Sigmoid colon (tissue), 4 donors: Measurements from ENCODE around the gene CALML3.
A peak's percentile ranks its signal among the peaks of the same experiment; 100 is the strongest.

Experiments used
- POLR2A ChIP-seq, 2 donors: fragments of 450-650 bp; IDR thresholded peaks; one replicate each; pipeline ENCODE4 v1.6.1; 2016; ENCODE audit warnings: antibody characterized with exemption in 2 of 2, mild to moderate bottlenecking in 2 of 2, moderate library complexity in 2 of 2
- POLR2AphosphoS5 ChIP-seq, 4 donors: sonication (generic); formaldehyde crosslinking; IDR thresholded peaks; one replicate each; pipeline ENCODE4 v1.6.1; 2017; ENCODE audit warnings: antibody characterized with exemption in 4 of 4
- TF ChIP-seq, protein P1 (sequence below), 4 experiments: fragments of 450-650 bp in 3 of 4; fragments of 200-600 bp in 1 of 4; IDR thresholded peaks; one replicate each; pipeline ENCODE4 v1.5.1; 2016 to 2019; ENCODE audit warnings: antibody characterized with exemption in 4 of 4, mild to moderate bottlenecking in 3 of 4, moderate library complexity in 2 of 4

DNA sequence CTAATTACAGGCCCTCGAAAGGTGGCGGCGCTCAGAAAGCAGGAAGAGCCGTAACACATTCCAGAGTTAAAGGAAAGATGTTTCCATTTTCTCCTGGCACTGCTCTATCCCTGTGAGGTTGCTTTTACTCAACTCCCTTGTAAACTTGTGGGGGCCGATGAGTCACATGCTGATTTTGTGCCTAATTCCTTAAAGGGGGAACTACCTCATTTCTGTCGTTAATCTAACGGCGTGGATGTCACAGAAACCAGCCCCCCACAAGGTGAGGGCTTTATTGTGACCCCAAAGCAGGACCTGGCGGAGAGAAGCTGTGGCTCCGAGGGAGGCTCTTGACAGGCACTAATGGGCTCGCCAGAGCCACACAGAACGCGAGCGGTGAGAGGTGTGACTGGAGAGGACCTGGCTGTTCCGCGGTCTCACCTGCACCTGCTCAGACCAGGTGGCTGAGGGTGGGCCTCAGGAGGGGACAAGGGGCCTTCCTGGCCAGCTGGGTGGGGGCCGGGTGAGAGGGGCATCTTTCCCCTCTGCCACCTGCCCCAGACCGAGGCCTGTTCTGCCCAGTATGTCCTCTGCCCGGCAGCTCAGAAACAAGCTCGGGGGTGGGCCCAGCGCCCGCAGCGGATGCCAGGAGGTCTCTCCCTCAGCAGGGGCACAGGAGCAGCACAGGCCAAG, 50.9 kb downstream of the CALML3 start:
- TF ChIP-seq, protein P1, sequence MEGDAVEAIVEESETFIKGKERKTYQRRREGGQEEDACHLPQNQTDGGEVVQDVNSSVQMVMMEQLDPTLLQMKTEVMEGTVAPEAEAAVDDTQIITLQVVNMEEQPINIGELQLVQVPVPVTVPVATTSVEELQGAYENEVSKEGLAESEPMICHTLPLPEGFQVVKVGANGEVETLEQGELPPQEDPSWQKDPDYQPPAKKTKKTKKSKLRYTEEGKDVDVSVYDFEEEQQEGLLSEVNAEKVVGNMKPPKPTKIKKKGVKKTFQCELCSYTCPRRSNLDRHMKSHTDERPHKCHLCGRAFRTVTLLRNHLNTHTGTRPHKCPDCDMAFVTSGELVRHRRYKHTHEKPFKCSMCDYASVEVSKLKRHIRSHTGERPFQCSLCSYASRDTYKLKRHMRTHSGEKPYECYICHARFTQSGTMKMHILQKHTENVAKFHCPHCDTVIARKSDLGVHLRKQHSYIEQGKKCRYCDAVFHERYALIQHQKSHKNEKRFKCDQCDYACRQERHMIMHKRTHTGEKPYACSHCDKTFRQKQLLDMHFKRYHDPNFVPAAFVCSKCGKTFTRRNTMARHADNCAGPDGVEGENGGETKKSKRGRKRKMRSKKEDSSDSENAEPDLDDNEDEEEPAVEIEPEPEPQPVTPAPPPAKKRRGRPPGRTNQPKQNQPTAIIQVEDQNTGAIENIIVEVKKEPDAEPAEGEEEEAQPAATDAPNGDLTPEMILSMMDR (IDR thresholded peaks at IDR 0.05) = no peak
- no peak for TF ChIP-seq POLR2A (IDR thresholded peaks at IDR 0.05)
- TF ChIP-seq POLR2AphosphoS5 (IDR thresholded peaks at IDR 0.05) = peak; percentile 19 to 88 (median 80)
